MM.1S (cell line): ENCODE results near the gene PIK3CG.

Source experiments
- CTCF ChIP-seq: fragments of 300-600 bp; sonication (generic); IDR thresholded peaks from 2 replicates; pipeline ENCODE4 v1.5.1; 2016; ENCODE audit warnings: antibody characterized with exemption, low read length, mixed read lengths
- EZH2 ChIP-seq: fragments of 300-600 bp; sonication (generic); optimal IDR thresholded peaks from 2 replicates; pipeline ENCODE3; 2017; ENCODE audit warnings: low read depth, mild to moderate bottlenecking, antibody characterized with exemption, low read length, mixed read lengths

- TF ChIP-seq CTCF (no peak), EZH2 (no peak)
Observed at GRCh38 chr7:106868364-106868763, 3.3 kb downstream of the PIK3CG start.
